Measurements from ENCODE around the gene HECTD2. TPM values are rescaled to one million over a fixed set of nuclear protein-coding genes. Genes with fewer than 3 reads are reported as not detected.

Gene HECTD2
- total RNA-seq, 4 donors from 2014 or later = 4.2 to 7.1 (median 6.2) TPM

DNA sequence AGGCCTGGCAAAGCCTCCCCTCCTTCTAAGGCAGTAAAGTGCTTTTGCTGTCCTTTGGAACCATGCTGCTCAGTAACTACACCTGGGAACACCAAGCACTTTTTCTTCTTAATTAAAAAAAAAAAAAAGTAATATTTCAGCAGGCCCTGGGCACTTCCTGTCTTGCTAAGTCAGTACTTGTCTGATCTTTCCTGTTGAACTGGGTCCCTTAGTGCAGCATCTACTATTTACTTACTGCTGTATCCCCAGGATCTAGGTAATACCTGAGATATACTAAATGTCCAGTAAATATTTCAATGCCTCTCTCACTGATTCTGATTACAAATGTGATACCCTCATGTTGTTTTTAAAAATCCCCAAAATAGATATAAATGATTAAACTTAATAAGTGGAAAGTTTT lies 145.3 kb downstream of the HECTD2 start:
- intact Hi-C loops (cut with DNase I; ENCODE audit: low total_unique reads) = no loop called here
- H3K4me3 ChIP-seq (ENCODE audit: low read depth, poor library complexity, severe bottlenecking) = no peak overlapping the region
- TF ChIP-seq, protein P1, sequence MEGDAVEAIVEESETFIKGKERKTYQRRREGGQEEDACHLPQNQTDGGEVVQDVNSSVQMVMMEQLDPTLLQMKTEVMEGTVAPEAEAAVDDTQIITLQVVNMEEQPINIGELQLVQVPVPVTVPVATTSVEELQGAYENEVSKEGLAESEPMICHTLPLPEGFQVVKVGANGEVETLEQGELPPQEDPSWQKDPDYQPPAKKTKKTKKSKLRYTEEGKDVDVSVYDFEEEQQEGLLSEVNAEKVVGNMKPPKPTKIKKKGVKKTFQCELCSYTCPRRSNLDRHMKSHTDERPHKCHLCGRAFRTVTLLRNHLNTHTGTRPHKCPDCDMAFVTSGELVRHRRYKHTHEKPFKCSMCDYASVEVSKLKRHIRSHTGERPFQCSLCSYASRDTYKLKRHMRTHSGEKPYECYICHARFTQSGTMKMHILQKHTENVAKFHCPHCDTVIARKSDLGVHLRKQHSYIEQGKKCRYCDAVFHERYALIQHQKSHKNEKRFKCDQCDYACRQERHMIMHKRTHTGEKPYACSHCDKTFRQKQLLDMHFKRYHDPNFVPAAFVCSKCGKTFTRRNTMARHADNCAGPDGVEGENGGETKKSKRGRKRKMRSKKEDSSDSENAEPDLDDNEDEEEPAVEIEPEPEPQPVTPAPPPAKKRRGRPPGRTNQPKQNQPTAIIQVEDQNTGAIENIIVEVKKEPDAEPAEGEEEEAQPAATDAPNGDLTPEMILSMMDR (IDR thresholded peaks at IDR 0.05) = no peak
- TF ChIP-seq POLR2A (IDR thresholded peaks at IDR 0.05) = no peak
- no peak for DNase-seq (ENCODE audit: low spot score in 2 of 2)

GRCh38 chr10:91556691-91557566 lies 146.8 kb downstream of the HECTD2 start:
- TF ChIP-seq, protein P1 (IDR thresholded peaks at IDR 0.05) = no peak
- TF ChIP-seq POLR2A (IDR thresholded peaks at IDR 0.05) = no peak
- DNase-seq (ENCODE audit: low spot score in 2 of 2) = no peak
- WGBS, 2 donors = 76 to 90% methylated on average over 12 of the region's 12 CpGs
- intact Hi-C loops (cut with DNase I; ENCODE audit: low total_unique reads) = no loop called here
- H3K4me3 ChIP-seq (ENCODE audit: low read depth, poor library complexity, severe bottlenecking) = no peak overlapping the region

DNA sequence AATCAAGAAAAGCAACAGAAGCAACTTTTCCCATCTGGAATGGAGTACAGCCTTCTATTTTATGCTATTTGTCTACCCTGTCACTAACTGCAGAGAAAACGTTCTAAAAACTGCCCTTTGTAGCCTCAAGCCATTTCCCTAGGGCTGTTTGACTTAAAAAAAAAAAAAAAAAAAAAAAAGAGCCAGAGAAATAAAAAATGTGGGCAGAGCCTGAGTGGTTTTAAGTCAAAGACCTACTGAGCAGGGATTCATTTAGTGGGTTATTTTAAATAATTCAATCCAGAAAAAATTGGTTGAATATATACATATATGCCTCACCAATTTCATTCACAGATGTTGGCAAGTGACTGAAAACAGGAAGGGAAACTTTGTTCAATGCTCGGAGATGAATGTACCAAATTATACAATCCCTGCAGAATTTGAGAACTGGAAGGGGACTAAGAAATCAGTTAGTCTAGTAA lies 147.5 kb downstream of the HECTD2 start:
- WGBS, 2 donors = 34 to 39% methylated on average over 2 of the region's 2 CpGs
- intact Hi-C loops (cut with DNase I; ENCODE audit: low total_unique reads) = no loop called here
- TF ChIP-seq, protein P1 (IDR thresholded peaks at IDR 0.05) = no peak
- no peak for TF ChIP-seq POLR2A (IDR thresholded peaks at IDR 0.05)
- H3K4me3 ChIP-seq (ENCODE audit: low read depth, poor library complexity, severe bottlenecking) = no peak overlapping the region
- DNase-seq (ENCODE audit: low spot score in 2 of 2) = no peak

- WGBS, 2 donors = 95 to 98% methylated on average over 3 of the region's 3 CpGs
- H3K4me3 ChIP-seq (ENCODE audit: low read depth, poor library complexity, severe bottlenecking) = no peak overlapping the region
- intact Hi-C loops (cut with DNase I; ENCODE audit: low total_unique reads) = no loop called here
- TF ChIP-seq, protein P1 (IDR thresholded peaks at IDR 0.05) = no peak
- no peak for TF ChIP-seq POLR2A (IDR thresholded peaks at IDR 0.05)
- DNase-seq (ENCODE audit: low spot score in 2 of 2) = no peak
These were observed 148.3 kb downstream of the HECTD2 start for GRCh38 chr10:91558473-91558872.

- intact Hi-C loops (cut with DNase I; ENCODE audit: low total_unique reads) = no loop called here
- no peak for DNase-seq (ENCODE audit: low spot score in 2 of 2)
- WGBS, 2 donors = 94 to 95% methylated on average over 1 of the region's 1 CpG
- TF ChIP-seq, protein P1 (IDR thresholded peaks at IDR 0.05) = no peak
- no peak for TF ChIP-seq POLR2A (IDR thresholded peaks at IDR 0.05)
- H3K4me3 ChIP-seq (ENCODE audit: low read depth, poor library complexity, severe bottlenecking) = no peak overlapping the region
These were observed 149.0 kb downstream of the HECTD2 start for GRCh38 chr10:91559169-91559568.

Data from lower leg skin (tissue), 4 donors.